Calu3 (cell line): ENCODE data around the gene MPPED2. TPM values are rescaled to one million over a fixed set of nuclear protein-coding genes. Genes with fewer than 3 reads are reported as not detected.

ENCODE experiments used
- BruUV-seq: library from RNA; stranded (reverse); fragments of 400-500 nt; replicated peaks from 2 replicates; lab custom pipeline; 2021; lab: Mats Ljungman, UMichigan
- CTCF ChIA-PET: fragments of 300-600 bp; sonication (Branson Sonifier 250); formaldehyde crosslinking; loops from one replicate; lab custom pipeline; 2022; ENCODE audit warnings: antibody characterized with exemption; lab: Charles Lee
- DNase-seq: peaks from one replicate; pipeline ENCODE4 v3.0.0; 2022
- H3K27ac Mint-ChIP-seq: one replicate; pipeline ENCODE4 v1.8.0; 2022; ENCODE audit warnings: mixed read lengths; ENCODE audit not compliant: unreplicated experiment
- H3K27me3 Mint-ChIP-seq: one replicate; pipeline ENCODE4 v1.8.0; 2022; ENCODE audit warnings: mixed read lengths; ENCODE audit not compliant: unreplicated experiment
- H3K36me3 Mint-ChIP-seq: one replicate; pipeline ENCODE4 v1.8.0; 2022; ENCODE audit warnings: mild to moderate bottlenecking, moderate library complexity, mixed read lengths; ENCODE audit not compliant: insufficient read depth, unreplicated experiment
- H3K4me1 Mint-ChIP-seq: one replicate; pipeline ENCODE4 v1.8.0; 2022; ENCODE audit warnings: mild to moderate bottlenecking, low read depth, mixed read lengths; ENCODE audit not compliant: unreplicated experiment
- H3K4me3 Mint-ChIP-seq: one replicate; pipeline ENCODE4 v1.8.0; 2022; ENCODE audit warnings: mild to moderate bottlenecking, low read depth, moderate library complexity, mixed read lengths; ENCODE audit not compliant: unreplicated experiment
- H3K9me3 Mint-ChIP-seq: one replicate; pipeline ENCODE4 v1.8.0; 2022; ENCODE audit warnings: low read depth, mixed read lengths; ENCODE audit not compliant: unreplicated experiment
- intact Hi-C: fragments of 100-400 bp; cut with micrococcal nuclease; formaldehyde crosslinking; loops from one replicate; pipeline ENCODE4 v1.10.0; 2022; ENCODE audit not compliant: unreplicated experiment
- total RNA-seq: library from RNA; stranded (reverse); gene quantifications from 2 replicates; pipeline ENCODE4 v1.2.3, GENCODE V29; 2022
- TF ChIP-seq, protein P1 (sequence below): fragments of 200-600 bp; IDR thresholded peaks from one replicate; pipeline ENCODE4 v1.8.0; 2022; ENCODE audit warnings: antibody characterized with exemption; ENCODE audit not compliant: unreplicated experiment

Gene MPPED2
- total RNA-seq, 1 experiment from 2014 or later: not detected

DNA sequence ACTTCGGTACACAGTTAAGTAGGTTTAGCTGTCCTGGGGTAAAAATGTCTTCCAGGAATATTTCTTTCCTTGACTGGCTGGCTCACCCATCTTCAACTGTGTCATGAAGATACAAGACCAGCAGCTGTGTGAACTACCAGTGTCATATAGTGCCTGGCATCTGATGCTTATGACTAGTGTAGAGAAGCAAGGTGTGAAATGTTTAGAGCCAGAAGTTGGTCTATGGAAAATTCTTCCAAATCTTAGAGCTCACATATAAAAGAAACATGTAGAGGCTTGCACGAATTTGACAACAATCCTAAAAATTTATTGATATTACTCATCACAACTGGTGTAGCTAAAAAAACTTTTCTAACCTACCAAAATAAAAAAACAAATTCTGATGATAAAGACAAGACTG, 208.8 kb downstream of the MPPED2 start:
- CTCF ChIA-PET: no interaction called here
- TF ChIP-seq, protein P1, sequence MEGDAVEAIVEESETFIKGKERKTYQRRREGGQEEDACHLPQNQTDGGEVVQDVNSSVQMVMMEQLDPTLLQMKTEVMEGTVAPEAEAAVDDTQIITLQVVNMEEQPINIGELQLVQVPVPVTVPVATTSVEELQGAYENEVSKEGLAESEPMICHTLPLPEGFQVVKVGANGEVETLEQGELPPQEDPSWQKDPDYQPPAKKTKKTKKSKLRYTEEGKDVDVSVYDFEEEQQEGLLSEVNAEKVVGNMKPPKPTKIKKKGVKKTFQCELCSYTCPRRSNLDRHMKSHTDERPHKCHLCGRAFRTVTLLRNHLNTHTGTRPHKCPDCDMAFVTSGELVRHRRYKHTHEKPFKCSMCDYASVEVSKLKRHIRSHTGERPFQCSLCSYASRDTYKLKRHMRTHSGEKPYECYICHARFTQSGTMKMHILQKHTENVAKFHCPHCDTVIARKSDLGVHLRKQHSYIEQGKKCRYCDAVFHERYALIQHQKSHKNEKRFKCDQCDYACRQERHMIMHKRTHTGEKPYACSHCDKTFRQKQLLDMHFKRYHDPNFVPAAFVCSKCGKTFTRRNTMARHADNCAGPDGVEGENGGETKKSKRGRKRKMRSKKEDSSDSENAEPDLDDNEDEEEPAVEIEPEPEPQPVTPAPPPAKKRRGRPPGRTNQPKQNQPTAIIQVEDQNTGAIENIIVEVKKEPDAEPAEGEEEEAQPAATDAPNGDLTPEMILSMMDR: no peak
- intact Hi-C loops: no loop called here
- no peak for DNase-seq
- Mint-ChIP-seq H3K4me3 (no peak overlapping the region), H3K4me1 (no peaks in the 10 kb centered on the region), H3K27me3 (no peaks in the 10 kb centered on the region), H3K9me3 (no peaks in the 10 kb centered on the region), H3K27ac (no peak overlapping the region), H3K36me3 (no peaks in the 10 kb centered on the region)
- BruUV-seq: no TSS peak

DNA sequence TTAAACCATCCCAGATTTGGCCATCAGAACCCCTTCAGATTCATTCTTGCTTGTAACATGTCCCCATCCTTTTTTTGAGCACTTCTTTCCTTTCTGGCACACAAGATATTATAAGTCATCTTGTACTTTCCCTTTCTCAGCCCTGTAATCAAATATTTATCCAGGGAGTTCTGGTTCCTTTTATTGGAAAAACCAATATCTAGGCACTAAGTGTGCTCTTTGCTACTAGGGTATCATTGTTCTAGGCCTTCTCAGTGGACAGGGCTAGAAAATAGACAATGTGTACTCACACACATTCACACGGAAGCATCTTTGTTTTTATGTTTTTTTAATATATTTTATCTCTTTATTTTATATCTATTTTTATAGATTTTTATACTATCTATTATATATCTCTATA, 216.0 kb downstream of the MPPED2 start:
- no peaks in the 10 kb centered on the region for H3K9me3 Mint-ChIP-seq
- no peak for DNase-seq
- intact Hi-C loops: no loop called here
- CTCF ChIA-PET: no interaction called here
- TF ChIP-seq, protein P1: no peak
- no TSS peak for BruUV-seq
- H3K4me3 Mint-ChIP-seq: no peak overlapping the region
- H3K4me1 Mint-ChIP-seq: no peaks in the 10 kb centered on the region
- H3K27me3 Mint-ChIP-seq: peaks cover 8% of the 10 kb centered on the region
- no peaks in the 10 kb centered on the region for H3K36me3 Mint-ChIP-seq
- no peak overlapping the region for H3K27ac Mint-ChIP-seq

DNA sequence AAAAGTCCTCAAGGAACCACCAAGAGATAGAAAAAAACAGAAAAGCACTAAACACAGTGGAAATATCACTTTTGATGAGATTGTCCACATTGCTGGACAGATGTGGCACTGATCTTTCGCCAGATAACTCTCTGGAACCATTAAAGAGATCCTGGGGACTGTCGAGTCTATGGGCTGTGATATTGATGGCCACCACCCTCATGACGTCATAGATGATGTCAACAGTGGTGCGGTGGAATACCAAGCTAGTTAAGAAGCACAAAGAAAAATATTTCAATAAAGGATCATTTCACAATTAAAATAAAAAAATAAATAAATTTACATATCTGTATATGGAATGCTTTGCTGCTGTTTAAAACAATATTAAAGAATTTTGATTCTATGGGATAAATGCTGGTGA, 217.8 kb downstream of the MPPED2 start:
- no peak for DNase-seq
- no TSS peak for BruUV-seq
- H3K4me1 Mint-ChIP-seq: no peaks in the 10 kb centered on the region
- TF ChIP-seq, protein P1: no peak
- no peak overlapping the region for H3K27ac Mint-ChIP-seq
- CTCF ChIA-PET: no interaction called here
- intact Hi-C loops: no loop called here
- H3K9me3 Mint-ChIP-seq: no peaks in the 10 kb centered on the region
- H3K36me3 Mint-ChIP-seq: no peaks in the 10 kb centered on the region
- H3K4me3 Mint-ChIP-seq: no peak overlapping the region
- peaks cover 8% of the 10 kb centered on the region for H3K27me3 Mint-ChIP-seq

DNA sequence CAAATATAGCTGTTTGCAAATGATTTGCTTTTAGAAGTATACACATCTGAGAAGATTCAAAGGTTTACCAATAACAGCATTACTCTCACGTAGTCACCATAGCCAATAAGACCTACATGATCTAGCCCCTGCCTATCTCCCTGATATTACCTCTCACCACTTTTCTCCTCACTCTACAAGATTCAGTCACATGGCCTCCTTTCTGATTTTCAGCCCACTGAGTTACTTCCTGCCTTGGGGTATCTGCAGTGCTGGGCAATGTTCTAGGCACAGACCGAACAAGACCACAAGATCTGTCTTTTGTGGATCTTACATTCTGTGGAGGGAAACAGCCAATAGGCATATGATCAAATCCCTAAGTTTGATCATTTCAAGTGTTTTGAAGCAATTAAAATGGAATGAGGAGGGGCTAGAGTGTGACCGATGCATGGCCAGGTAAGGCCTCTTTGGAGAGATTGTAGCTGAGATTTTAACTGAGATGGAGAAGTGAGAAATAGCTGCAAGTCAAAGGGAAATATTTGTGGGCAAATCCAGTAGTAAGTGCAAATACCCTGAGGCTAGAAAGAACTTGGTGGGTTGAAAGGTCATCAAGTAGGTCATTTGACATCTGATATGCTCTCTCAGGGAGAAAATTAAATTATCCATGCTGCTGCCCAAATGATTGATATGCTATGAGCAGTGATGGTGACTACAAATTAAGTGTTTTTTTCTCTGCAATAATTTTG, 220.2 kb downstream of the MPPED2 start:
- no peak overlapping the region for H3K4me3 Mint-ChIP-seq
- no peak overlapping the region for H3K27ac Mint-ChIP-seq
- CTCF ChIA-PET: no interaction called here
- H3K9me3 Mint-ChIP-seq: no peaks in the 10 kb centered on the region
- intact Hi-C loops: no loop called here
- H3K4me1 Mint-ChIP-seq: no peaks in the 10 kb centered on the region
- no peaks in the 10 kb centered on the region for H3K36me3 Mint-ChIP-seq
- no TSS peak for BruUV-seq
- no peak for DNase-seq
- TF ChIP-seq, protein P1: no peak
- H3K27me3 Mint-ChIP-seq: peaks cover 22% of the 10 kb centered on the region
